Smooth muscle cell (in vitro differentiated cells): ENCODE data around the gene SEC24A. TPM values are rescaled to one million over a fixed set of nuclear protein-coding genes. Genes with fewer than 3 reads are reported as not detected.
A peak's percentile ranks its signal among the peaks of the same experiment; 100 is the strongest.
"Not testable (repeated sequence)": the region's sequence is repeated elsewhere in the genome, so short reads cannot be mapped to it uniquely, and the experiment has no call there.

ENCODE experiments used
- DNase-seq: peaks from one replicate; lab custom pipeline; 2025; ENCODE audit not compliant: unreplicated experiment; lab: John Stamatoyannopoulos, UW
- H2AFZ ChIP-seq: fragments of 200-600 bp; sonication (generic); 2 replicates; pipeline ENCODE4 v1.6.0; 2016; ENCODE audit warnings: antibody characterized with exemption, low read depth, mild to moderate bottlenecking
- H3F3A ChIP-seq: fragments of 200-600 bp; sonication (generic); 2 replicates; pipeline ENCODE4 v1.6.0; 2017; ENCODE audit warnings: antibody characterized with exemption, low read depth
- H3K27ac ChIP-seq: fragments of 200-600 bp; sonication (generic); 2 replicates; pipeline ENCODE4 v1.5.1; 2016; ENCODE audit warnings: low read depth, mild to moderate bottlenecking
- H3K27me3 ChIP-seq: fragments of 200-600 bp; sonication (generic); 2 replicates; pipeline ENCODE4 v1.6.1; 2016; ENCODE audit warnings: low read depth, mild to moderate bottlenecking
- H3K36me3 ChIP-seq: fragments of 200-600 bp; sonication (generic); 2 replicates; pipeline ENCODE4 v1.5.1; 2016; ENCODE audit warnings: low read depth
- H3K4me1 ChIP-seq: fragments of 200-600 bp; sonication (generic); 2 replicates; pipeline ENCODE4 v1.5.1; 2016; ENCODE audit warnings: low read depth
- H3K4me2 ChIP-seq: fragments of 200-600 bp; sonication (generic); 2 replicates; pipeline ENCODE4 v1.6.0; 2016; ENCODE audit warnings: mild to moderate bottlenecking
- H3K4me3 ChIP-seq: fragments of 200-600 bp; sonication (generic); 2 replicates; pipeline ENCODE4 v1.5.1; 2016; ENCODE audit warnings: mild to moderate bottlenecking
- H3K79me2 ChIP-seq: fragments of 200-600 bp; sonication (generic); 2 replicates; pipeline ENCODE4 v1.6.0; 2016; ENCODE audit warnings: low read depth, mild to moderate bottlenecking
- H3K9ac ChIP-seq: fragments of 200-600 bp; sonication (generic); 2 replicates; pipeline ENCODE4 v1.6.0; 2016; ENCODE audit warnings: low read depth
- H3K9me3 ChIP-seq: fragments of 200-600 bp; sonication (generic); replicated peaks from 2 replicates; pipeline ENCODE4 v1.5.1; 2016; ENCODE audit warnings: low read depth
- H4K20me1 ChIP-seq: fragments of 200-600 bp; sonication (generic); 2 replicates; pipeline ENCODE4 v1.6.0; 2016; ENCODE audit warnings: low read depth
- CTCF ChIP-seq: fragments of 200-600 bp; sonication (generic); IDR thresholded peaks from 2 replicates; pipeline ENCODE4 v1.5.1; 2017; ENCODE audit warnings: borderline replicate concordance, mild to moderate bottlenecking, antibody characterized with exemption; ENCODE audit not compliant: insufficient read depth, poor library complexity, severe bottlenecking
- WGBS: methylation state at CpG from one replicate; pipeline ENCODE4 v1.1.7; 2016; ENCODE audit warnings: low lambda C conversion rate; 5-methylcytosine and 5-hydroxymethylcytosine counted together
- polyA plus RNA-seq: library from polyadenylated mRNA; unstranded; fragments of >200 nt; fragmentation: Nextera tagmentation; extraction: Ambion mirVana; gene quantifications from 2 replicates; pipeline ENCODE4 v1.2.1, GENCODE V29; 2016
- total RNA-seq: library from RNA; depleted of rRNA; stranded (reverse); fragments of >200 nt; gene quantifications from 2 replicates; pipeline ENCODE4 v1.2.3, GENCODE V29; 2014

Gene SEC24A
- total and polyA plus RNA-seq, 2 experiments from 2014 or later: 27.0 to 76.9 TPM

DNA sequence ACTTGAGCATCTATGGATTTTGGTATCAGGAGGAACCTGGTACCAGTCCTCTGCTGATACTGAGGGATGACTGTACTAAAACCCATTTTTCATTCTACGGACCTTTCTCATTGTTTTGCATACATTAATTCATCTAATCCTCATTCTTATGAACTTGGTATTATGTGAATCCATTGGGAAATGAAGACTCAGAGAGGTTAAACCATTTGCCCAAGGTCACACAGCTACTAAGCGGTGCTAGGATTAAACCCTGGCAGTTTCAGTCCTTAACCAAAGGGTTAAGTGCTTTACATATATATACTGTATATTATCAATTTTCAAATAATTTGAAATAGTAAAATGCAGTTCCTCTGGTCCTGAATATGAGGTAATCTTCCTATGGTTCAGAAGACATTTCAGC lies 93.5 kb downstream of the SEC24A start:
- Histone ChIP-seq H3K4me3 (no peak overlapping the region), H3K79me2 (peaks cover 54% of the 10 kb centered on the region)

DNA sequence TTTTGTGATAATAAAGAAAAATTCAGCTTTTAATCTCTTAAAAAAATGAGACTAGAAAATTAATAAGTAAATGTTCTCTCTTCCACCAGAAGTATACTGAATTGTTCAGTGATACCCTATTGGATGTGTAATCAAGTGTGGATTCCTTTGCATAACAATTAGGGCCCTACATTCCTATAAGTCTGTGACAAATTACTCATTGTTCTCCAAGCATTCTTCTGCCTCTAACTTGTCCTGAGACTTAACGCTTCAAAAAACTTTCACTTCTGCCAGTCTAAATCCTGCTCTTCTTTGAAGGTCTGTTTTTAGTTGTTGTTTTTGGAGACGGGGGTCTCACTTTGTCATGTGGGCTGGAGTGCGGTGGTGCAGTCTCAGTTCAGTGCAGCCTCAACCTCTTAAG lies 100.8 kb downstream of the SEC24A start:
- Histone ChIP-seq H3K27me3 (no peaks in the 10 kb centered on the region), H3K27ac (no peak overlapping the region), H2AFZ (no peak overlapping the region), H3K79me2 (peaks cover 7% of the 10 kb centered on the region), H3K4me3 (no peak overlapping the region), H3K4me1 (no peaks in the 10 kb centered on the region), H3K9me3 (no peaks in the 10 kb centered on the region), H3K4me2 (no peak overlapping the region), H3K36me3 (peaks cover 12% of the 10 kb centered on the region), H4K20me1 (no peaks in the 10 kb centered on the region), H3F3A (no peaks in the 10 kb centered on the region), H3K9ac (no peak overlapping the region)
- WGBS: 91% methylated on average over 3 of the region's 3 CpGs
- TF ChIP-seq CTCF: no peak
- DNase-seq: no peak

More for the DNA sequence above, 93.5 kb downstream of the SEC24A start:
- no peaks in the 10 kb centered on the region for H3K9me3 ChIP-seq
- no peaks in the 10 kb centered on the region for H3K36me3 ChIP-seq
- H2AFZ ChIP-seq: no peak overlapping the region
- no peak for TF ChIP-seq CTCF
- H3K27me3 ChIP-seq: no peaks in the 10 kb centered on the region
- WGBS: 100% methylated on average over 2 of the region's 2 CpGs
- no peak overlapping the region for H3K9ac ChIP-seq
- DNase-seq: no peak
- H3F3A ChIP-seq: no peaks in the 10 kb centered on the region
- no peak overlapping the region for H3K27ac ChIP-seq
- H3K4me2 ChIP-seq: no peak overlapping the region
- peaks cover 10% of the 10 kb centered on the region for H3K4me1 ChIP-seq
- H4K20me1 ChIP-seq: peaks cover 10% of the 10 kb centered on the region

DNA sequence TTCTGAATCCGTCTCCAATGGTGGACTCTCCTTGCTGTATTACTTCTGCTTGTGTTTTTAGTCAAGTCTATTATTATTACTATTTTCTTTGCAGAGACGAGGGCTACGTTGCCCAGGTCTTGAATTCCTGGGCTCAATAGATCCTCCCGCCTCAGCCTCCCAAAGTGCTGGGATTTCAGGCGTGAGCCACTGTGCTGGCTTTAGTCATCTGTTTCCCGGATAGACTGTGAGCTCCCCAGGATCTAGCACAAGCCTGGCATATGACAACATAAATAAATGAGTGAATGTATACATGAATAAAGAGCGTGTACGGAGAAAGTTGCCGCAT lies 109.6 kb downstream of the SEC24A start:
- Histone ChIP-seq H4K20me1 (peaks cover 34% of the 10 kb centered on the region), H3K4me2 (peak overlapping the region; percentile 83), H3K36me3 (no peaks in the 10 kb centered on the region), H3K27ac (no peak overlapping the region), H3K4me3 (peak overlapping the region; percentile 88), H3K79me2 (peaks cover 46% of the 10 kb centered on the region), H3K27me3 (no peaks in the 10 kb centered on the region), H3K9me3 (no peaks in the 10 kb centered on the region), H3K9ac (no peak overlapping the region), H2AFZ (peak overlapping the region; percentile 93), H3F3A (no peaks in the 10 kb centered on the region), H3K4me1 (peaks cover 11% of the 10 kb centered on the region)
- TF ChIP-seq CTCF: no peak
- DNase-seq: no peak
- 21% methylated on average over 9 of the region's 9 CpGs for WGBS

- Histone ChIP-seq H3K4me3 (peak within 1 kb of the TSS; percentile 88), H2AFZ (peak within 1 kb of the TSS; percentile 93), H4K20me1 (peaks cover 40% of the 10 kb centered on the region), H3K9me3 (no peaks in the 10 kb centered on the region), H3K4me2 (peak within 1 kb of the TSS; percentile 83), H3K9ac (peak within 1 kb of the TSS; percentile 83), H3K27me3 (no peaks in the 10 kb centered on the region), H3F3A (no peaks in the 10 kb centered on the region), H3K27ac (peak within 1 kb of the TSS; percentile 45), H3K36me3 (no peaks in the 10 kb centered on the region), H3K79me2 (peaks cover 52% of the 10 kb centered on the region), H3K4me1 (peaks cover 11% of the 10 kb centered on the region)
- 2% methylated on average over 72 of the region's 73 CpGs for WGBS
- peak; percentile 74 for DNase-seq
- peak; percentile 61 for TF ChIP-seq CTCF
These were observed 110.1 kb downstream of the SEC24A start, which contains the start of gene DDX46 for GRCh38 chr5:134758504-134759341. TSS of gene DDX46 (plus strand) at chr5:134758779. CDS start at chr5:134758939, 160 bp downstream.

DNA sequence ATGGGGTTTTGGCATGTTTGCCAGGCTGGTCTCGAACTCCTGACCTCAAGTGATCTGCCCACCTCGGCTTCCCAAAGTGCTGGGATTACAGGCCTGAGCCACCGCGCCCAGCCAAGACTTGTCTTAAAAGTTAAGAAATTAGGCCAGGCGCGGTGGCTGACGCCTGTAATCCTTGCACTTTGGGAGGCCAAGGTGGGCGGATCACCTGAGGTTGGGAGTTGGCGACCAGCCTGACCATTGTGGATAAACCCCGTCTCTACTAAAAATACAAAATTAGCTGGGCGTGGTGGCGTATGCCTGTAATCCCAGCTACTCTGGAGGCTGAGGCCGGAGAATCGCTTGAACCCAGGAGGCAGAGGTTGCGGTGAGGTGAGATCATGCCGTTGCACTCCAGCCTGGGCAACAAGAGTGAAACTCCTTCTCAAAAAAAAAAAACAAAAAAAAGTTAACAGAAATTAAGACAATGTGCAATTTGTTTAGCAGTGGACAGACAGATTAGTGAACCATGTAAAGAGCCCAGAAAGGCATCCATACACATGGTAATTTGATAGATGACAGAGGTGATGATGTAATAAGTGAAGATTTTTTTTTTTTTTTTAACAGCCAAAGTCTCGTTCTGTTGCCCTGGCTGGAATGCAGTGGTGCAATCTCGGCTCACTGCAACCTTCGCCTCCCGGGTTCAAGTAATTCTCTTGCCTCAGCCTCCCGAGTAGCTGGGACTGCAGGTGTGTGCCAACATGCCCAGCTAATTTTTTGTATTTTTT lies 119.1 kb downstream of the SEC24A start:
- H3K27me3 ChIP-seq, DNase-seq: not testable (repeated sequence)
- WGBS: 97% methylated on average over 21 of the region's 21 CpGs

More for the DNA sequence above, 119.1 kb downstream of the SEC24A start:
- not testable (repeated sequence) for H2AFZ ChIP-seq, H3K4me1 ChIP-seq, H3K9me3 ChIP-seq, H3K9ac ChIP-seq, H3F3A ChIP-seq, H3K4me2 ChIP-seq, H3K4me3 ChIP-seq, H3K27ac ChIP-seq
- peaks cover 38% of the 10 kb centered on the region for H3K36me3 ChIP-seq
- peaks cover 17% of the 10 kb centered on the region for H4K20me1 ChIP-seq
- H3K79me2 ChIP-seq: peaks cover 23% of the 10 kb centered on the region
